PC-3 (cell line): ENCODE data around the gene SNAP47. TPM values are rescaled to one million over a fixed set of nuclear protein-coding genes. Genes with fewer than 3 reads are reported as not detected.

Experiments used
- ATAC-seq: fragments of 200-7000 bp; cut with Tn5 transposase; 2 replicates; pipeline ENCODE4 v1.9.1; 2020; ENCODE audit warnings: mild to moderate bottlenecking, moderate library complexity
- BruUV-seq: library from RNA; stranded (reverse); fragments of 400-500 nt; replicated peaks from 2 replicates; lab custom pipeline; 2021; lab: Mats Ljungman, UMichigan
- CTCF ChIA-PET: fragments of 300-600 bp; sonication (Branson Sonifier 250); formaldehyde crosslinking; loops from one replicate; lab custom pipeline; 2022; ENCODE audit warnings: antibody characterized with exemption; lab: Charles Lee
- POLR2A ChIA-PET: fragments of 300-600 bp; sonication (Branson Sonifier 250); formaldehyde crosslinking; loops from one replicate; lab custom pipeline; 2022; ENCODE audit warnings: antibody characterized with exemption; ENCODE audit not compliant: unreplicated experiment; lab: Charles Lee
- DNase-seq: peaks from one replicate; pipeline ENCODE4 v3.0.0-alpha.2; 2015
- H2AFZ ChIP-seq: fragments of 300-600 bp; sonication (generic); 2 replicates; pipeline ENCODE4 v1.6.0; 2016; ENCODE audit warnings: antibody characterized with exemption, low read length
- H3F3A ChIP-seq: fragments of 300-600 bp; sonication (generic); one replicate; pipeline ENCODE4 v1.6.0; 2017; ENCODE audit warnings: antibody characterized with exemption, low read length, control low read depth, mild to moderate bottlenecking; ENCODE audit not compliant: unreplicated experiment
- H3K27ac ChIP-seq: fragments of 300-600 bp; sonication (generic); 2 replicates; pipeline ENCODE4 v1.5.1; 2016; ENCODE audit warnings: mild to moderate bottlenecking, low read length
- H3K27me3 ChIP-seq: fragments of 300-600 bp; sonication (generic); 2 replicates; pipeline ENCODE4 v1.6.1; 2016; ENCODE audit warnings: low read length, mixed read lengths
- H3K36me3 ChIP-seq: fragments of 300-600 bp; sonication (generic); 2 replicates; pipeline ENCODE4 v1.6.1; 2016; ENCODE audit warnings: low read depth, mixed run types, low read length, mixed read lengths
- H3K4me1 ChIP-seq: fragments of 300-600 bp; sonication (generic); 2 replicates; pipeline ENCODE4 v1.5.1; 2016; ENCODE audit warnings: low read length; ENCODE audit not compliant: insufficient read depth
- H3K4me2 ChIP-seq: fragments of 300-600 bp; sonication (generic); 2 replicates; pipeline ENCODE4 v1.6.0; 2016; ENCODE audit warnings: low read length
- H3K4me3 ChIP-seq: fragments of 300-600 bp; sonication (generic); 2 replicates; pipeline ENCODE4 v1.5.1; 2016; ENCODE audit warnings: mild to moderate bottlenecking, low read length, mixed read lengths
- H3K79me2 ChIP-seq: fragments of 300-600 bp; sonication (generic); 2 replicates; pipeline ENCODE4 v1.6.1; 2017; ENCODE audit warnings: low read length, mixed read lengths
- H3K9ac ChIP-seq: fragments of 300-600 bp; sonication (generic); 2 replicates; pipeline ENCODE4 v1.6.0; 2016; ENCODE audit warnings: mild to moderate bottlenecking, low read length
- H3K9me2 ChIP-seq: fragments of 300-600 bp; sonication (generic); replicated peaks from 2 replicates; pipeline ENCODE4 v1.6.1; 2016; ENCODE audit warnings: mixed run types, low read length, mixed read lengths
- H3K9me3 ChIP-seq: fragments of 300-600 bp; sonication (generic); 2 replicates; pipeline ENCODE4 v1.6.1; 2016; ENCODE audit warnings: low read length, mixed read lengths
- H4K20me1 ChIP-seq: fragments of 300-600 bp; sonication (generic); 2 replicates; pipeline ENCODE4 v1.6.1; 2016; ENCODE audit warnings: low read length, mixed read lengths
- EZH2 ChIP-seq: fragments of 300-600 bp; sonication (generic); IDR thresholded peaks from one replicate; pipeline ENCODE4 v1.6.1; 2017; ENCODE audit warnings: antibody characterized with exemption, mild to moderate bottlenecking, low read length; ENCODE audit not compliant: unreplicated experiment
- EZH2phosphoT487 ChIP-seq: fragments of 300-600 bp; sonication (generic); IDR thresholded peaks from 2 replicates; pipeline ENCODE4 v1.6.1; 2018; ENCODE audit warnings: mild to moderate bottlenecking, antibody characterized with exemption, low read length, borderline replicate concordance
- intact Hi-C: fragments of 100-400 bp; cut with micrococcal nuclease; formaldehyde crosslinking; loops from 2 replicates; pipeline ENCODE4 v1.9.0; 2023
- total RNA-seq: library from RNA; depleted of rRNA; stranded (reverse); fragments of >200 nt; gene quantifications from 2 replicates; pipeline ENCODE4 v1.2.3, GENCODE V29; 2014
- TF ChIP-seq, protein P1 (sequence below): fragments of 300-600 bp; sonication (generic); conservative IDR thresholded peaks from 2 replicates; pipeline ENCODE4 v1.5.1; 2017; ENCODE audit warnings: antibody characterized with exemption, low read depth, mild to moderate bottlenecking, low read length

SNAP47 gene
- total RNA-seq, 1 experiment from 2014 or later = 123 TPM

DNA sequence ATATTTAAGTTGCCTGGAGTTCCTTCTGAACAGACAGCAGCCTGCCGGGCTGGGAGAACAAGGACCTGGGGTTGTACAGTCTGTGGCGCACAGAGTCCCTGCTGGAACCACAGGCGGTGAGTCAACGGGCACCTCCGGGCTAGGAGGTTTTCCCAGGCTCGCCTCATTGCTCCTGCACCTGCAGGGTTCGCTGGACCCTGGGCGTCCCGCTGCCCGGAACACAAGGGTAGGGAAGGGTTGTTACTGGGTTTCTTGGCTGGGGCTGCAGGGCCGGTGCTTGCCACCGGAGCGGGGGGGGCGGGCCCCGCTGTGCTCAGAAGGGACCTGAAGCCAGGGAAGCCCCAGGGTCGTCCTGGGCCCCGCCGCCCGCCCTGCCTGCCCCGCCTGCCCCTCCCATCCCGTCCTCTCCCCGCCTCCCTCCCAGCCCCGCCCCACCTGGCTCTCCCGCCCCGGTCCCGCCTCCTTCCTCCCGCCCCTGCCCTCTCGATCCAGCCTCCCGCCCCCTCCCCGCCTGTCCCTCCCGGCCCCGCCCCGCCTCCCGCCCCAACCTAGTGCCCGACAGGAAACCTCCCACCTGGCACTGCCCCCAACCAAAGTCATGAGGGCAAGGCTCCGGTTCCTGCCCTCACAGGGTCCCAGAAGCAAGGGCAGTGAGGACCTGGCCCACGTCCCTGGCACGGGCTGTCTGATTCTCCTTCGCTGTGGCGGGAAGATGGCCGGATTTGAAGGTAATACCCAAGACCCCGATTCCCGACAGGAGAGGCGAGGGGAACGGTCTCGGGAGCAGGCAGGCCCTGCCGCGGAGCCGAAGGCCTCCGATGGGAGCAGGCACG is 7.0 kb upstream of the SNAP47 start:
- peaks cover 13% of the 10 kb centered on the region for H3K79me2 ChIP-seq
- H3F3A ChIP-seq = no peaks in the 10 kb centered on the region
- ChIA-PET CTCF (no interaction called here), POLR2A (no interaction called here)
- peaks cover 19% of the 10 kb centered on the region for H3K4me1 ChIP-seq
- H2AFZ ChIP-seq = peak overlapping the region; percentile 93
- no peaks in the 10 kb centered on the region for H3K9me3 ChIP-seq
- H4K20me1 ChIP-seq = no peaks in the 10 kb centered on the region
- H3K9ac ChIP-seq = peak overlapping the region; percentile 71
- ATAC-seq = peak; percentile 89
- BruUV-seq = TSS peak; percentile 36
- H3K9me2 ChIP-seq = no peaks in the 10 kb centered on the region
- intact Hi-C loops = loop anchor here (1.0 to 10.0 kb wide), 3 partner anchors 166 to 247 kb away; partner anchors contain the start of gene ZNF678
- H3K27me3 ChIP-seq = no peaks in the 10 kb centered on the region
- TF ChIP-seq, protein P1, sequence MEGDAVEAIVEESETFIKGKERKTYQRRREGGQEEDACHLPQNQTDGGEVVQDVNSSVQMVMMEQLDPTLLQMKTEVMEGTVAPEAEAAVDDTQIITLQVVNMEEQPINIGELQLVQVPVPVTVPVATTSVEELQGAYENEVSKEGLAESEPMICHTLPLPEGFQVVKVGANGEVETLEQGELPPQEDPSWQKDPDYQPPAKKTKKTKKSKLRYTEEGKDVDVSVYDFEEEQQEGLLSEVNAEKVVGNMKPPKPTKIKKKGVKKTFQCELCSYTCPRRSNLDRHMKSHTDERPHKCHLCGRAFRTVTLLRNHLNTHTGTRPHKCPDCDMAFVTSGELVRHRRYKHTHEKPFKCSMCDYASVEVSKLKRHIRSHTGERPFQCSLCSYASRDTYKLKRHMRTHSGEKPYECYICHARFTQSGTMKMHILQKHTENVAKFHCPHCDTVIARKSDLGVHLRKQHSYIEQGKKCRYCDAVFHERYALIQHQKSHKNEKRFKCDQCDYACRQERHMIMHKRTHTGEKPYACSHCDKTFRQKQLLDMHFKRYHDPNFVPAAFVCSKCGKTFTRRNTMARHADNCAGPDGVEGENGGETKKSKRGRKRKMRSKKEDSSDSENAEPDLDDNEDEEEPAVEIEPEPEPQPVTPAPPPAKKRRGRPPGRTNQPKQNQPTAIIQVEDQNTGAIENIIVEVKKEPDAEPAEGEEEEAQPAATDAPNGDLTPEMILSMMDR = 0 out of 2 replicates have a peak, but pooled peaks have one; percentile 14
- no peak for TF ChIP-seq EZH2
- peak overlapping the region; percentile 99 for H3K4me2 ChIP-seq
- H3K4me3 ChIP-seq = peak overlapping the region; percentile 82
- peaks cover 21% of the 10 kb centered on the region for H3K36me3 ChIP-seq
- peak overlapping the region; percentile 29 for H3K27ac ChIP-seq
- DNase-seq = peak; percentile 98

DNA sequence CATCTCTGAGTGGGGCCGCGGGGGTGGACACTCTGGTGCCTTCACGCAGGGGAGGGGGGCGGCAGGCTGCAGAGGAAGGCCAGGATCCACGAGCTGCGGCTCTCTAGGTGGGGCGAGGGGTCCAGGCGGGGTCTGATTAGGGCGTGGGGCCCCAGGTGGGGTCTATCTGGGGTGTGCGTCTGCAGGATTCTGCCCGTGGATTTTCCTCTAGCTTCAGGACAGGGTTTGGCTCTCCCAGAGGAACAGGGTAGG is 6.4 kb upstream of the SNAP47 start:
- H3K36me3 ChIP-seq = peaks cover 22% of the 10 kb centered on the region

More for the DNA sequence above, 6.4 kb upstream of the SNAP47 start:
- H3K27me3 ChIP-seq = no peaks in the 10 kb centered on the region
- peaks cover 18% of the 10 kb centered on the region for H3K79me2 ChIP-seq
- no peaks in the 10 kb centered on the region for H3K9me3 ChIP-seq
- DNase-seq (no peak), ATAC-seq (peak; percentile 18)
- H2AFZ ChIP-seq = peak overlapping the region; percentile 93
- POLR2A ChIA-PET = no interaction called here
- peak overlapping the region; percentile 99 for H3K4me2 ChIP-seq
- CTCF ChIA-PET = interaction anchor here (0.5 kb wide), 1 partner anchor 283 kb away, joined by 4 read pairs; no protein-coding TSS in a partner anchor
- H4K20me1 ChIP-seq = no peaks in the 10 kb centered on the region
- TF ChIP-seq EZH2 = no peak
- TF ChIP-seq, protein P1 = no peak
- no peak for TF ChIP-seq EZH2phosphoT487
- H3K9ac ChIP-seq = peak overlapping the region; percentile 71
- peaks cover 24% of the 10 kb centered on the region for H3K4me1 ChIP-seq
- peak overlapping the region; percentile 25; the same call in 1 of the 2 replicates for H3K27ac ChIP-seq
- BruUV-seq = no TSS peak
- peak overlapping the region; percentile 82 for H3K4me3 ChIP-seq
- no peaks in the 10 kb centered on the region for H3F3A ChIP-seq
- intact Hi-C loops = loop anchor here (1.0 to 10.0 kb wide), 3 partner anchors 167 to 248 kb away; partner anchors contain the start of gene ZNF678
- H3K9me2 ChIP-seq = no peaks in the 10 kb centered on the region
